Lower leg skin (tissue), 3 donors: ENCODE results near the gene FOXL3.

Source experiments
- POLR2A ChIP-seq, 2 donors: fragments of 450-650 bp; IDR thresholded peaks; one replicate each; pipeline ENCODE4 v1.6.1; 2016 to 2017; ENCODE audit warnings: antibody characterized with exemption in 2 of 2, mild to moderate bottlenecking in 1 of 2, moderate library complexity in 1 of 2
- TF ChIP-seq, protein P1 (sequence below), 3 donors: fragments of 450-650 bp; IDR thresholded peaks; one replicate each; pipeline ENCODE4 v1.5.1; 2016; ENCODE audit warnings: antibody characterized with exemption in 3 of 3, mild to moderate bottlenecking in 3 of 3, moderate library complexity in 2 of 3

DNA sequence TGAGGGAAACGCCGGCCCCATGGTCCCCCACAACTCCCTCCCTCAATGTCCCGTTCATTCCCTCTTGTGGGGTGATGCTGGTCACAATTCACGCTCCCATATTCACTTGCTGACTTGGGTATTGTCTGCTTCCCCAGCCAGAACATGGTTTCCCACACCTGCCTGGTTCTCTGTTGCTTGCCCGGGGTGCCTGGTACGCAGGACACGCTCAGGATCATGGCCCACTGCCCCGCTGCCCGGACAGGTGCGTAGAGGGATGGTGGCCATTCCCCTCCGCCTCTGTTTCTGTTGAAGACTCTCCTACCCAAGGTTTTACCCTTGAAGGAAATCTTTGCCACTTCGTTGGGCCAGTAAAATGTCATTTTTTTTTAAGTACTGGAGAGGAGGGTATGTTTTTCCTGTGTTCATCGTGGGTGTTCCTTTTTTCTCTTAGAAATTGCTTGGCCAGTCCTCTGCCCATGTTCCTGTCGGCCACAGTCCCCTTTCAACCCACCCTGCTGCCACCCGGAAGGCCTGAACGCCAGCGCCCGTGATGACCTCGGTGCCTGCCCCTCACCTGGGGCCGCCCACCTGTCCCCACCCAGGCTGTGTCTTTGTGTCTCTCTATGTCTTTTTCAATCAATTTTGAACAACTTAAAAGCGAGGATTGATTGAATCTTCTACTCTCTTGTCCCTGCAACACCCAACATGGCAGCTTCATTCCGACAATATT, 38.2 kb downstream of the FOXL3 start:
- TF ChIP-seq, protein P1, sequence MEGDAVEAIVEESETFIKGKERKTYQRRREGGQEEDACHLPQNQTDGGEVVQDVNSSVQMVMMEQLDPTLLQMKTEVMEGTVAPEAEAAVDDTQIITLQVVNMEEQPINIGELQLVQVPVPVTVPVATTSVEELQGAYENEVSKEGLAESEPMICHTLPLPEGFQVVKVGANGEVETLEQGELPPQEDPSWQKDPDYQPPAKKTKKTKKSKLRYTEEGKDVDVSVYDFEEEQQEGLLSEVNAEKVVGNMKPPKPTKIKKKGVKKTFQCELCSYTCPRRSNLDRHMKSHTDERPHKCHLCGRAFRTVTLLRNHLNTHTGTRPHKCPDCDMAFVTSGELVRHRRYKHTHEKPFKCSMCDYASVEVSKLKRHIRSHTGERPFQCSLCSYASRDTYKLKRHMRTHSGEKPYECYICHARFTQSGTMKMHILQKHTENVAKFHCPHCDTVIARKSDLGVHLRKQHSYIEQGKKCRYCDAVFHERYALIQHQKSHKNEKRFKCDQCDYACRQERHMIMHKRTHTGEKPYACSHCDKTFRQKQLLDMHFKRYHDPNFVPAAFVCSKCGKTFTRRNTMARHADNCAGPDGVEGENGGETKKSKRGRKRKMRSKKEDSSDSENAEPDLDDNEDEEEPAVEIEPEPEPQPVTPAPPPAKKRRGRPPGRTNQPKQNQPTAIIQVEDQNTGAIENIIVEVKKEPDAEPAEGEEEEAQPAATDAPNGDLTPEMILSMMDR (IDR thresholded peaks at IDR 0.05), result no peak
- no peak for TF ChIP-seq POLR2A (IDR thresholded peaks at IDR 0.05)
